HG03045 (cell line): ENCODE data around the gene NOL9.
A peak's percentile ranks its signal among the peaks of the same experiment; 100 is the strongest.

ENCODE experiments used
- ATAC-seq: cut with Tn5 transposase; IDR thresholded peaks from one replicate; pipeline ENCODE4 v1.9.1; 2021; ENCODE audit warnings: mild to moderate bottlenecking, moderate library complexity; ENCODE audit not compliant: unreplicated experiment

NOL9 gene

GRCh38 chr1:6491966-6492365 lies 62.3 kb downstream of the NOL9 start:
- no peak for ATAC-seq

DNA sequence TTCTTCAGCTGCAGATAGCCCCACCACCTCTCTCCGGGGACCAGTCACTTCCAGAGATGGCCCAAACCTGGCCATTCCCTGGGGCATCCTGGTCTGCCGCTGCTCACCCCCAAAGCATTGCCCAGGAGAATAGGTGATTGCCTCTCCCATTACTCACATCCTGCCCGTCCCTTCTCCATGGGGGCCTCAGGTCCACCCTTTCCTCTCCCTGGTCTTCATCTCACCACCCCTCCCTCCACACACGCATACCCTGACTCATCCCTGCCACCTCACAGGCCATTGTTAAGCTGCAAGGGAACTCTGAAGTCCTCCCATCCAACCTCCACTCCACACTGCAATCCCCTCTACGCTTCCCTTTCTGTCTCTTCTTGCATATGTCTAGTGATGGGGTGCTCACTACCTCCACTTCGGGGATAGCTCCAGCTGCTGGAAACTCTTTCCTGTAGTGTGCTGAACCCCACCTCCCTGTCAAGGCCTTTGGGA lies 62.8 kb downstream of the NOL9 start, which contains the start of gene PLEKHG5:
Gene PLEKHG5, minus strand, starts transcription at position 188 of the 483 bp plus-strand sequence. CDS start 14,096 bp downstream, outside the sequence.
- no peak for ATAC-seq

- no peak for ATAC-seq
Measured at GRCh38 chr1:6491081-6491449, 63.2 kb downstream of the NOL9 start.

DNA sequence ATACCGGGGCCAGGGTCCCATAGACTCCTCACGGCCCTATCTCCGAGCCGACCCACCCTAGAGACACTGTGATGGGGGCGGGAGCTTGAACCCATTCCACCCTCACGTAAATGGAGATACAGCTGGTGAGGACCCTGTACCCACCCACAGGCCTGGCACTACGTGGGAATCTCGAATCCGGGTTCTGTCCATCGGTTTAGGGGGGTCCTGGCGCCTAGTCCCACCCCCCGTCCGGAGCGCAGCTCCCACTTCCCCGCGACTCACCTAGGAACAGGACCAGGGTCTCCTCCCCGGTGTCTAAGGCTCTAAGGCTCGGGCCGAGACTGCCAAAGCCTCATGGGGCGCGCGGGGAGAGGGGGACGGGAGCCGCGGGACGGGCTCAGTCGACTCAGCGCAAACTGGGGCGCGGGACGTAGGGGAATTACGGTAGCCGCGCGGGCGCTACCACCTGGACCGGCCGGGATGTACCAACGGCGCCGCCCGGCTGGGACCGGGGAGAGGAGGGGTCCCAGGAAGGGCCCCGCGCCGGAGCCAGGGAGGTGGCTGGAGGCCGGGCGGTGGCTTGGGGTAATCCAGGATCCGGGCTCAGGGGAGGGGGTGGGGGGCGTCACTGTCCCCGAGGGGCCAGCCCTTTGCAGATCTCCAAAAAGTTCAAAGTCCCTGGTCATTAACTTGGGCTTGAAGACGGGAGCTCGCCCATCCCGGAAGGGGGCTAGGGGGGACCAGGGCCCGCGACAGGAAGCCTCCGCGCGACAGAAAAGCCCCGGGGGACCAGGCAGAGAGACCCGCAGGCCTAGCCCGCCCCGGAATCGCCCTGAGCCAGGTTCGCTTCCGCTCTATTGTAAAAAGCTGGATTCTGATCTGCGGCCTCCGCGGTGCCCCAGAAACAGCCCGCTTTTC lies 63.9 kb downstream of the NOL9 start:
- ATAC-seq, result peak; percentile 7

DNA sequence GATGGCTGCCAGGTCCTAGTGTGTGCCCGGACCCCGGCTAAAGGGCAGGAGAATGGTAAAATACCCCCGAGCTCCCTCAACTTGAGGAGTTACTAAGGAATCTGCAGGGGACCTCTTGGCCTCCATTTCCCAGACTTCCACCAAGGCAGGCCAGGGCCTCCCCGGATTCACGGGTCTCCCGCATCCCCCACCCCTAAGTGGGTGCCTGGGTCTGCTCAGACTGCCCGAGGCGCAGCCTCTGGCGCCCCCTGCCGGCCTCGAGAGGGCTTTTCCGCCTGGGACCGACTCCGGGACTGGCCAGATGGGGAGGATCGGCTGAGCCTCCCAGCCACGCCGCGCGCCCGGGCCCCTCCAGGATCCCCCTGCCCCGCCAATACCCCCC lies 64.5 kb downstream of the NOL9 start:
- peak; percentile 56 for ATAC-seq

DNA sequence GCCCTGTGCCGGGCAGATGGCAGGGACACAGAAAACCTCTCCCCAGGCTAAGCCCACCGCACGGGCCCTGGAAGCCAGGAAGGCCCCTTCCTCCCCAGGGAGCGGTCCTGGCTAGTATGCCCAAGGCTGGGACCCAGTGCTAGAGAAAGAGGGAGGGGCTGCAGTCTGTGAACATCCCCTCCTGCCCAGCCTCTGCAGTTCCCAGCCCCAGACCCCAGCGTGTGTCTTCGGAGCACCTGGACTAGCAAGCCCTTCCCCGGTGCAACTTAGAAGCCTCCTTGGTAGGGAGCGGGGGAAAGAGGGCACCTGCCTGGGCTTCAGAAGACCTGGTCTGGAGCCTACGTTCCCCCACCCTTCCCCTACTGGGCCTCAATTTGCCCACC lies 64.9 kb downstream of the NOL9 start:
- no peak for ATAC-seq

- no peak for ATAC-seq
Measured at GRCh38 chr1:6488602-6489382, 65.5 kb downstream of the NOL9 start.

GRCh38 chr1:6487804-6488484 lies 66.4 kb downstream of the NOL9 start:
- ATAC-seq, result no peak

- ATAC-seq, result no peak
Measured at GRCh38 chr1:6486433-6487011, 67.8 kb downstream of the NOL9 start.

DNA sequence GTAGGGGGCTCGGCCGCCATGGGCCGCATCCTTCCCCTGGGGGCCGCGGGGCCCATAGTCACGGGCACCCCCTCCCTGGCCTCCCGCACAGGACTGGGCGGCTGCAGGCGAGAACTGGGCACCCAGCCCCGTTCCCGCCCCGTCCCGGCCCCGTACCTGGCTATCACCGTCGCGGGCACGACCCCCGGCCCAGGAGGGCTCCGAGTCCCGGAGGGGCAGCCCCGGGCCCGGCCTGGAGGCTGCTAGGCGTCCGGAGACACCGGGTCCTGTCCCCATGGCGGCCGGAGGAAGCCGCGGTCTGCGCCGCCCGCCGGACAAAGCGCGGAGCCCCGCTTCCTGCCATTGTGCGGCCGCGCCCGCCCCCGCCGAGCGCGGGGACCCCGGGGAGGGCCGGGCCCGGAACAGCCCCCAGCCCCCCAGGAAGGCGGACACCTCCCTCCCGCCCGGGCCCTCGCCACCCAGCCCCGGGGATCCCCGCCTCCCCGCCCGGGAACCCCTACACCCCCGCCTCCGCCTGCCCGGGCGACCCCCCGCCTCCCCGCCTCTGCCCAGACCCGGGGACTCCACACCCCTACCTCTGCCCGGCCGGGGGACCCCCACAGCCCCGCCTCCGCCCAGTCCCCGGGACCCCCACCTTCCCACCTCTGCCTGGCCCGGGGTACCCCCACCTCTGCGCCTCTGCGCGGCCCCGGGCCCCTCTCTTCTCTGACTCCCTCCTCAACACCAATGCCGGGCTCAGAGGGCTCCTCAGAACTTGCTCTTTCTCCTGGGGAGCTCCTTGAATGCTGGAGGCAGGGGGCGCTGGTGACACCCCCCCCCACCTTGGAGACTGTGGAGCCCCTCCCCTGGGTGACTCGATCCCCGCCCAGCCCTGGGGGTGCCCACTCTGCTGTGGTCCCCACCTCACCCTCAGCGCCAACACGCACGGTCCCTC lies 68.9 kb downstream of the NOL9 start:
- no peak for ATAC-seq

- ATAC-seq, result no peak
Measured at GRCh38 chr1:6484826-6485167, 69.5 kb downstream of the NOL9 start.

DNA sequence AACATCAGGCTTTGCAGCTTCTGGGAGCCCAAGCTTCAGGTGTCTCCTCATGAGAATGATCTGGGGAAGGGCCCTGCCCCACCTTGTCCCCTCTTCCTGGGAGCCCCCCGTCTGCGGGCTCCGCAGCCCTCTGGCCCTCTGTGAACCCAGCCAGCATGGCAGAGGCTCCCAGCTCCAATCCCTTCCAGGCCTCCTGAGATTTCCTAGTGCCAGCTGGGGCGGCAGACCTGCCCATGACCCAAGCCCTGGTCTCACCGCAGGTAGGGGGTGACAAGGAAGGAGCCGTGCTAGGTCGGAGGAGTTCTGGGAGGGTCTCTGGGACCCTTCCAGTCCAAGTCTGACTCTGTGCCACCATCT lies 70.6 kb downstream of the NOL9 start:
- ATAC-seq, result no peak

GRCh38 chr1:6483017-6483760 lies 71.1 kb downstream of the NOL9 start:
- no peak for ATAC-seq

DNA sequence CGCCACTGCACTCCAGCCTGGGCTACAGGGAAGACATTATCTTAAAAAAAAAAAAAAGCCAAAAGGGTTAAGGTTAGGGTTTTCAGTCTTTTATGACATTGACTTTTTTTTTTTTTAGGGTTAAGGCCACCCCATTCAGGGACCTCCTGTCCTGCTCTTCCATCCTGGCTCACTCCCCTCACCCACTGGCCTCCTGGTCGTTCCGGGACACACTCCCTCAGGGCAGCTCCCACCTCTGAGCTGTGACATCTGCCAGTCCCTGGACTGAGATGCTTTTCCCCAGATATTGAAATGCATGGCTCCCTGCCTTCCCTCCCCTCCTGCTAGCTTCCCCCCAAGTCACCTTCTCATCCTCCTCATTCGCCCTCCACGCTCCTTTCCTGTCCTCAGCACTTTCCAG lies 72.5 kb downstream of the NOL9 start:
- no peak for ATAC-seq

GRCh38 chr1:6477039-6477820 lies 77.1 kb downstream of the NOL9 start:
- ATAC-seq, result no peak

- no peak for ATAC-seq
Measured at GRCh38 chr1:6476483-6476882, 77.8 kb downstream of the NOL9 start.

DNA sequence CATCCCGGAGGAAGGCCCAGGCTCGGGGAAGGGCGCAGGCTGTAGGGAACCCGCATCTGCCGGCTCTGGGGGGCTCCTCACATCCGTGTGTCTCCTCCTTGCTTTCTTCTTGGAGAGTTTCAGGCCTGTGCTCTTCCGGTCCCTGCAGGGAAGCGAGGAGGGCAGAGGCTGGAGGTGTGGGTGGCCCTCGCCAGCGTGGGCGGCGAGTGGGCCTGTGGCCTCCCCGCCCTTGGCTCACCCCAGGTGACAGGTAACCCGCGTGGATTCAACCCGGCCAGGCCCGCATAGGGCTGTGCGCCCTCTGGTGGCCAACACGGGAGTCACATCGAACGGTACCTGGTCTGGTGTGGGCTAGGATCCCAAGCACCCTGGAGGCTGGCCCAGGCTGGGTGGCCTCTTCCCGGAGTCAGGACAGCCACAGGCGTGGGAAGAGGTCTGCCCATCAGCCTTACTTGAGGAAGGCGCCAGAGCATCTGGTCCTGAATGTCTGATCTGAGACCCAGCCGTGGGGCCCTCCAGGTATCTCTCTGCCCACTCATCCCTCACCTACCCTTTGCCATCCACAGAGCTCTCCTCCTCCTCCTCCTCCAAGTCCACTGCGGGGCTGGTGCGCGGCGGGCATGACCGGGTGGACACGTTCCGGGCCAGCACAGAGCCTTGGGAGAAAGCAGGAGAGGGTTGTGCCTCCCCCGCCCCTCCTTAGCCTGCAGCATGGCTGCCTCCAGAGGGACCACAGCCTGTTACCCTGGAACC lies 78.8 kb downstream of the NOL9 start:
- no peak for ATAC-seq

DNA sequence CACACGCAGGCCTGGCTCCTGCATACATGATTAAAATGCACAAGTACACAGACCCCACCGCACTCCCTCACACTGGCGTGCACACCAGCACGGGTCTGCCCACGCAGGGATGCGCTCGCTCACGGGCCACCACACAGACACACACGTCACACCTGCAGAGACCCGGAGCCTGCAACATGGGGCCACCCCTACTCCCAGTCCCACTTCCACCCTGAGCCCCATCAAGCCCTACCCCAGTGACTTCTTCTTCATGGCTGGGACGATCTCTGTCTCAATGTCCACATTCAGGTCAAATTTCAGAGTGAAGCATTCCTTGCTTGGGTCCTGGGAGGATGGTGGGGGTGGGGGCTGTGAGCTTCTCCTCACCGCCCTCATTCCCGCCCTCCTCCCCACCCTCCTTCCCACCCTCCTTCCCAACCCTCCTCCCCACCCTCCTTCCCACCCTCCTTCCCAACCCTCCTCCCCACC lies 79.5 kb downstream of the NOL9 start:
- ATAC-seq, result no peak
